H1 (cell line): ENCODE results near the gene AIFM2. TPM values are rescaled to one million over a fixed set of nuclear protein-coding genes. Genes with fewer than 3 reads are reported as not detected.

Source experiments
- CTCF ChIA-PET: fragments of 300-600 bp; sonication (Branson Sonifier 250); formaldehyde crosslinking; loops from one replicate; lab custom pipeline; 2021; ENCODE audit not compliant: partially characterized antibody; lab: Charles Lee
- POLR2A ChIA-PET: fragments of 300-600 bp; sonication (Branson Sonifier 250); formaldehyde crosslinking; loops from one replicate; lab custom pipeline; 2021; ENCODE audit warnings: inconsistent platforms; ENCODE audit not compliant: partially characterized antibody; lab: Charles Lee
- DNase-seq, 2 experiments: peaks; one replicate each; pipeline versions ENCODE4 v3.0.0 to v3.0.0-alpha.2; 2010 to 2022; ENCODE audit warnings: low spot score in 2 of 2, low read depth in 1 of 2, mixed read lengths in 1 of 2
- FAIRE-seq: peaks from 2 replicates; lab custom pipeline; 2011; peaks lifted over from hg19 to GRCh38; lab: Jason Lieb, UNC
- H2AFZ ChIP-seq: 2 replicates; pipeline ENCODE4 v1.8.1; 2012; ENCODE audit warnings: low read length, inconsistent platforms
- H2AK5ac ChIP-seq: 2 replicates; pipeline ENCODE4 v1.6.1; 2013; ENCODE audit warnings: low read depth, low read length
- H2BK120ac ChIP-seq: replicated peaks from 2 replicates; pipeline ENCODE3; 2013; ENCODE audit warnings: low read depth, low read length, inconsistent platforms
- H2BK12ac ChIP-seq: 2 replicates; pipeline ENCODE4 v1.6.1; 2013; ENCODE audit warnings: low read depth, low read length
- H2BK15ac ChIP-seq: 2 replicates; pipeline ENCODE4 v1.6.1; 2013; ENCODE audit warnings: low read length
- H2BK20ac ChIP-seq: 2 replicates; pipeline ENCODE4 v1.6.1; 2013; ENCODE audit warnings: low read length
- H2BK5ac ChIP-seq: 2 replicates; pipeline ENCODE4 v1.6.1; 2013; ENCODE audit warnings: low read depth, low read length
- H3K14ac ChIP-seq: 2 replicates; pipeline ENCODE4 v1.6.1; 2013; ENCODE audit warnings: inconsistent platforms; ENCODE audit not compliant: insufficient read length
- H3K18ac ChIP-seq: 2 replicates; pipeline ENCODE4 v1.6.1; 2013; ENCODE audit warnings: low read length; ENCODE audit errors: extremely low read depth
- H3K23ac ChIP-seq: 2 replicates; pipeline ENCODE4 v1.6.1; 2013; ENCODE audit warnings: inconsistent platforms; ENCODE audit not compliant: insufficient read length
- H3K23me2 ChIP-seq: 2 replicates; pipeline ENCODE4 v1.6.1; 2013; ENCODE audit warnings: low read depth, low read length
- H3K27ac ChIP-seq: 2 replicates; pipeline ENCODE4 v1.6.1; 2011; ENCODE audit warnings: low read depth, low read length, inconsistent platforms
- H3K27me3 ChIP-seq, 4 experiments: replicated peaks in 1 of 4; 1 replicate in 1 of 4; 2 replicates in 3 of 4; pipeline versions ENCODE4 v1.6.1 to v1.8.1; 2011 to 2013; ENCODE audit warnings: low read length in 3 of 4, mild to moderate bottlenecking in 3 of 4, inconsistent platforms in 2 of 4, mixed read lengths in 2 of 4, moderate library complexity in 1 of 4; ENCODE audit not compliant: control insufficient read depth in 3 of 4, insufficient read depth in 3 of 4; ENCODE audit errors: extremely low read depth in 1 of 4
- H3K36me3 ChIP-seq, 4 experiments: 2 replicates each; pipeline versions ENCODE4 v1.6.1 to v1.8.1; 2011 to 2013; ENCODE audit warnings: mild to moderate bottlenecking in 4 of 4, low read length in 3 of 4, moderate library complexity in 2 of 4, control low read depth in 1 of 4, inconsistent platforms in 1 of 4; ENCODE audit not compliant: insufficient read depth in 4 of 4, control insufficient read depth in 2 of 4
- H3K4ac ChIP-seq: replicated peaks from 2 replicates; pipeline ENCODE3; 2013; ENCODE audit warnings: low read length, low read depth, mixed read lengths, inconsistent platforms; ENCODE audit not compliant: insufficient read length
- H3K4me1 ChIP-seq, 4 experiments: replicated peaks in 1 of 4; 1 replicate in 1 of 4; 2 replicates in 3 of 4; pipeline versions ENCODE4 v1.6.1 to v1.8.1; 2011 to 2013; ENCODE audit warnings: low read length in 3 of 4, inconsistent platforms in 2 of 4, mixed read lengths in 1 of 4; ENCODE audit not compliant: insufficient read depth in 4 of 4, control insufficient read depth in 3 of 4
- H3K4me2 ChIP-seq, 2 experiments: 2 replicates each; pipeline versions ENCODE4 v1.6.1 to v1.8.1; 2011 to 2013; ENCODE audit warnings: low read depth in 2 of 2, low read length in 2 of 2, control low read depth in 1 of 2, inconsistent platforms in 1 of 2, mild to moderate bottlenecking in 1 of 2; ENCODE audit not compliant: insufficient read depth in 1 of 2
- H3K4me3 ChIP-seq, 4 experiments: fragments of 200-600, 300-600 bp in 1 of 4; sonication (generic), shearing (Covaris generic), sonication (Bioruptor Twin) in 1 of 4; 2 replicates each; pipeline versions ENCODE4 v1.5.1 to v1.8.1; 2011 to 2016; ENCODE audit warnings: low read length in 4 of 4, low read depth in 3 of 4, control low read depth in 2 of 4, inconsistent platforms in 2 of 4, mild to moderate bottlenecking in 2 of 4, mixed read lengths in 1 of 4, moderate library complexity in 1 of 4; ENCODE audit not compliant: insufficient read depth in 2 of 4; ENCODE audit errors: extremely low read depth in 1 of 4
- H3K56ac ChIP-seq: replicated peaks from 2 replicates; pipeline ENCODE3; 2013; ENCODE audit warnings: low read depth, mild to moderate bottlenecking, mixed read lengths, low read length, inconsistent platforms; ENCODE audit not compliant: insufficient read length
- H3K79me1 ChIP-seq: 2 replicates; pipeline ENCODE4 v1.6.1; 2013; ENCODE audit warnings: low read depth, low read length, control low read depth
- H3K79me2 ChIP-seq, 2 experiments: 2 replicates each; pipeline versions ENCODE4 v1.6.1 to v1.8.1; 2012 to 2013; ENCODE audit warnings: low read length in 2 of 2, mild to moderate bottlenecking in 2 of 2, inconsistent platforms in 1 of 2; ENCODE audit not compliant: insufficient read depth in 2 of 2, control insufficient read depth in 1 of 2
- H3K9ac ChIP-seq, 4 experiments: replicated peaks in 1 of 4; 1 replicate in 1 of 4; 2 replicates in 3 of 4; pipeline versions ENCODE4 v1.6.1 to v1.8.1; 2011 to 2013; ENCODE audit warnings: low read depth in 3 of 4, low read length in 3 of 4, control low read depth in 2 of 4, mild to moderate bottlenecking in 2 of 4, moderate library complexity in 2 of 4, inconsistent platforms in 1 of 4; ENCODE audit errors: extremely low read depth in 1 of 4
- H3K9me3 ChIP-seq, 2 experiments: 2 replicates each; pipeline versions ENCODE4 v1.6.1 to v1.8.1; 2012 to 2013; ENCODE audit warnings: mild to moderate bottlenecking in 2 of 2, moderate library complexity in 2 of 2, control low read depth in 1 of 2, inconsistent platforms in 1 of 2, low read depth in 1 of 2, low read length in 1 of 2, mixed read lengths in 1 of 2; ENCODE audit not compliant: insufficient read depth in 2 of 2
- H4K20me1 ChIP-seq, 2 experiments: replicated peaks in 1 of 2; 2 replicates each; pipeline versions ENCODE3 to v1.8.1; 2011 to 2013; ENCODE audit warnings: inconsistent platforms in 2 of 2, low read length in 2 of 2, mild to moderate bottlenecking in 1 of 2; ENCODE audit not compliant: insufficient read depth in 2 of 2, control insufficient read depth in 1 of 2
- H4K5ac ChIP-seq: 2 replicates; pipeline ENCODE4 v1.6.1; 2013; ENCODE audit warnings: low read length, low read depth, mixed read lengths, inconsistent platforms; ENCODE audit not compliant: insufficient read length
- H4K8ac ChIP-seq: 2 replicates; pipeline ENCODE4 v1.8.0; 2013; ENCODE audit warnings: mild to moderate bottlenecking, moderate library complexity, low read length, inconsistent platforms; ENCODE audit not compliant: insufficient read depth; ENCODE audit errors: extremely low read depth
- H4K91ac ChIP-seq: replicated peaks from 2 replicates; pipeline ENCODE3; 2013; ENCODE audit warnings: low read length, mixed read lengths, inconsistent platforms; ENCODE audit not compliant: insufficient read length
- ATF2 ChIP-seq: IDR thresholded peaks from 2 replicates; pipeline ENCODE4 v1.6.1; 2012; ENCODE audit warnings: low read length, inconsistent platforms
- CBX5 ChIP-seq: fragments of 300-800, 300-1000 bp; sonication (generic); IDR thresholded peaks from 2 replicates; pipeline ENCODE4 v1.7.1; 2016; ENCODE audit warnings: antibody characterized with exemption, low read length, low read depth
- CHD2 ChIP-seq: IDR thresholded peaks from 2 replicates; pipeline ENCODE4 v1.6.1; 2012; ENCODE audit warnings: low read length, improper control_type of control experiment
- CREB1 ChIP-seq: IDR thresholded peaks from 2 replicates; pipeline ENCODE4 v1.6.1; 2012; ENCODE audit warnings: inconsistent platforms
- E2F6 ChIP-seq: IDR thresholded peaks from 2 replicates; pipeline ENCODE4 v1.6.1; 2012; ENCODE audit warnings: inconsistent platforms
- MAFK ChIP-seq: IDR thresholded peaks from 2 replicates; pipeline ENCODE4 v1.6.1; 2012; ENCODE audit warnings: low read depth, mild to moderate bottlenecking, improper control_type of control experiment, low read length
- SIX5 ChIP-seq: IDR thresholded peaks from 2 replicates; pipeline ENCODE4 v1.6.1; 2011; ENCODE audit warnings: mild to moderate bottlenecking, low read depth, low read length
- SP2 ChIP-seq: IDR thresholded peaks from 2 replicates; pipeline ENCODE4 v1.6.1; 2012; ENCODE audit warnings: mild to moderate bottlenecking, low read length, inconsistent platforms
- SP4 ChIP-seq: IDR thresholded peaks from 2 replicates; pipeline ENCODE4 v1.6.1; 2012; ENCODE audit warnings: low read length, inconsistent platforms
- TBP ChIP-seq: IDR thresholded peaks from 2 replicates; pipeline ENCODE4 v1.6.1; 2011; ENCODE audit warnings: low read depth, low read length, improper control_type of control experiment
- WGBS, 2 experiments: shearing (Covaris generic) in 1 of 2; methylation state at CpG; one replicate each; pipeline versions ENCODE4 v1.1.6 to v1.1.7; 2013 to 2015; ENCODE audit warnings: low lambda C conversion rate in 2 of 2, mixed read lengths in 2 of 2, inconsistent platforms in 1 of 2, low coverage in 1 of 2, missing lambda C conversion rate in 1 of 2; ENCODE audit not compliant: insufficient replicate concordance in 2 of 2, insufficient coverage in 1 of 2, insufficient read length in 1 of 2; ENCODE audit errors: extremely low coverage in 1 of 2, missing lambda C conversion rate in 1 of 2; 5-methylcytosine and 5-hydroxymethylcytosine counted together
- polyA plus RNA-seq, 7 experiments: library from polyadenylated mRNA; depleted of rRNA in 3 of 7; stranded (reverse) in 5 of 7; unstranded in 2 of 7; fragments of >200 nt in 5 of 7; fragments of 200-250 nt in 2 of 7; gene quantifications; 1 replicate in 5 of 7; 2 replicates in 1 of 7; 4 replicates in 1 of 7; pipeline versions ENCODE4 v1.2.1 to v1.2.3, GENCODE V29; 2011 to 2013; ENCODE audit warnings: missing spikeins in 2 of 7, mixed read lengths in 2 of 7
- total RNA-seq: library from RNA; stranded (reverse); fragmentation: NEBNext Ultra II Directional; extraction: Animal tissue kit (Norgen Biotek cat#: 25700); gene quantifications from 2 replicates; pipeline ENCODE4 v1.2.1, GENCODE V29; 2021

Gene AIFM2
- total and polyA plus RNA-seq, 2 of the 8 experiments (the other 6 are each of a cell fraction or from before 2014, with no cell fraction given), result 4.0 TPM

DNA sequence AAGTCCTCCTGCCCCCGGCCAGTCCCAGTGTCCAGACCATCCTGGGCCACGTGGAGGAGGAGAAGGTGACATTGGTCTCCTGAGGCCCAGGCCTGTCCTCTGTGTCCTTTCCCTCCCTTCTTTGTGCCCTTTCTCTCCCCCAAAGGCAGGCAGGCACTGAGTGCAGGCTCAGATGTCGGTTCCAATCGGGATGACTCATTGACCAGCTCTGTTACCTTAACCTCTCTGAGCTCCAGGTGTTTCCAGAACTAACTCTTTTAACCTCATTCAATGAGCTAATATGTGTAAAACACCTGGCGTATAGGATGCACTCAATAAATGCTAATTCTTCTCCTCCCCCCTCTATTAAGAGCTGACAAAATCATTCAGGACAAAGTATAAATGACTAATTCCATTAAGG lies 54.3 kb downstream of the AIFM2 start:
- H3K36me3 ChIP-seq, result no peaks in the 10 kb centered on the region
- no peaks in the 10 kb centered on the region for H3K9me3 ChIP-seq
- H3K18ac ChIP-seq, result no peak overlapping the region
- H3K56ac ChIP-seq, result no peak overlapping the region
- H2BK120ac ChIP-seq, result no peak overlapping the region
- H2AK5ac ChIP-seq, result no peak overlapping the region
- no peaks in the 10 kb centered on the region for H4K20me1 ChIP-seq
- no peak overlapping the region for H2AFZ ChIP-seq
- H3K27ac ChIP-seq, result no peak overlapping the region
- H3K4ac ChIP-seq, result no peak overlapping the region
- no peak overlapping the region for H3K4me3 ChIP-seq
- no peak overlapping the region for H3K14ac ChIP-seq
- H4K8ac ChIP-seq, result no peak overlapping the region
- 82% methylated on average over 5 of the region's 5 CpGs; no CpG with 5 or more reads in 1 of the 2 experiments for WGBS, 2 experiments
- H3K23ac ChIP-seq, result no peak overlapping the region
- no peak overlapping the region for H2BK12ac ChIP-seq
- H3K4me1 ChIP-seq, result no peaks in the 10 kb centered on the region; a peak in 4 of 7 replicates
- FAIRE-seq (no peak), DNase-seq (no peak)
- no peak overlapping the region for H4K91ac ChIP-seq
- no peak overlapping the region for H4K5ac ChIP-seq
- no peak overlapping the region for H2BK15ac ChIP-seq
- no peaks in the 10 kb centered on the region for H3K23me2 ChIP-seq
- POLR2A ChIA-PET, result interaction anchor here (1.6 kb wide), 1 partner anchor 9 kb away, joined by 3 read pairs; no protein-coding TSS in a partner anchor
- H2BK5ac ChIP-seq, result no peak overlapping the region
- no peaks in the 10 kb centered on the region for H3K27me3 ChIP-seq
- no peaks in the 10 kb centered on the region for H3K79me2 ChIP-seq
- no peak overlapping the region for H3K9ac ChIP-seq
- H3K79me1 ChIP-seq, result no peaks in the 10 kb centered on the region; the same call in 1 of the 2 replicates
- CTCF ChIA-PET, result interaction anchor here (0.8 to 2.8 kb wide), 6 partner anchors 10 to 38 kb away, joined by 3 to 9 read pairs (median 4); no protein-coding TSS in a partner anchor
- no peak overlapping the region for H3K4me2 ChIP-seq
- no peak overlapping the region for H2BK20ac ChIP-seq
- TF ChIP-seq ATF2, result no peak
- TF ChIP-seq SP4, result no peak
- no peak for TF ChIP-seq CREB1
- TF ChIP-seq SIX5, result no peak
- TF ChIP-seq CHD2, result no peak
- no peak for TF ChIP-seq CBX5
- no peak for TF ChIP-seq TBP
- no peak for TF ChIP-seq E2F6
- TF ChIP-seq MAFK, result no peak
- no peak for TF ChIP-seq SP2
